SU-DHL-6 (cell line): ENCODE results near the gene FBXO31.

Source experiments
- H2AFZ ChIP-seq: fragments of 200-600 bp; sonication (generic); 2 replicates; pipeline ENCODE4 v1.6.1; 2014; ENCODE audit warnings: low read depth, mild to moderate bottlenecking, moderate library complexity, mixed read lengths, antibody characterized with exemption, low read length; ENCODE audit not compliant: severe bottlenecking
- H3F3A ChIP-seq: fragments of 200-600 bp; shearing (Covaris generic); 2 replicates; pipeline ENCODE4 v1.6.0; 2016; ENCODE audit warnings: antibody characterized with exemption, mild to moderate bottlenecking; ENCODE audit not compliant: insufficient read depth
- H3K27ac ChIP-seq: fragments of 200-600 bp; sonication (generic); 2 replicates; pipeline ENCODE4 v1.5.1; 2016; ENCODE audit warnings: low read depth, mild to moderate bottlenecking, low read length, moderate library complexity, mixed read lengths
- H3K27me3 ChIP-seq: fragments of 200-600 bp; sonication (generic), shearing (Covaris generic); 2 replicates; pipeline ENCODE4 v1.6.0; 2014; ENCODE audit warnings: mild to moderate bottlenecking, low read length
- H3K36me3 ChIP-seq: fragments of 200-600 bp; sonication (generic); 2 replicates; pipeline ENCODE4 v1.6.1; 2014; ENCODE audit warnings: mild to moderate bottlenecking, low read length, mixed read lengths
- H3K4me2 ChIP-seq: fragments of 300-600, 200-600 bp; shearing (Covaris generic), sonication (generic); 2 replicates; pipeline ENCODE4 v1.6.0; 2014; ENCODE audit warnings: low read length, low read depth, mild to moderate bottlenecking; ENCODE audit not compliant: poor library complexity, severe bottlenecking
- H3K4me3 ChIP-seq: fragments of 200-600 bp; sonication (generic); 2 replicates; pipeline ENCODE4 v1.5.1; 2014; ENCODE audit warnings: antibody characterized with exemption, low read length, mild to moderate bottlenecking, mixed read lengths; ENCODE audit not compliant: insufficient read depth, poor library complexity, severe bottlenecking
- H3K79me2 ChIP-seq: fragments of 200-600 bp; sonication (generic); 2 replicates; pipeline ENCODE4 v1.6.1; 2014; ENCODE audit warnings: mild to moderate bottlenecking, low read length, moderate library complexity; ENCODE audit not compliant: insufficient read depth
- H3K9ac ChIP-seq: fragments of 200-600 bp; sonication (generic); 2 replicates; pipeline ENCODE4 v1.7.0; 2014; ENCODE audit warnings: mild to moderate bottlenecking, low read length
- H3K9me2 ChIP-seq: fragments of 200-600 bp; sonication (generic); replicated peaks from 2 replicates; pipeline ENCODE4 v1.6.1; 2014; ENCODE audit warnings: low read length; ENCODE audit not compliant: insufficient read depth
- H3K9me3 ChIP-seq: fragments of 200-600 bp; sonication (generic); 2 replicates; pipeline ENCODE4 v1.6.1; 2014; ENCODE audit warnings: low read length, mixed read lengths; ENCODE audit not compliant: insufficient read depth
- H4K20me1 ChIP-seq: fragments of 200-600 bp; sonication (generic); 2 replicates; pipeline ENCODE4 v1.6.1; 2014; ENCODE audit warnings: low read depth, mild to moderate bottlenecking, antibody characterized with exemption, low read length, moderate library complexity, mixed read lengths
- CTCF ChIP-seq: fragments of 200-600 bp; sonication (generic); IDR thresholded peaks from one replicate; pipeline ENCODE4 v1.5.1; 2017; ENCODE audit warnings: antibody characterized with exemption, mild to moderate bottlenecking, low read length, moderate library complexity; ENCODE audit not compliant: insufficient read depth, poor library complexity, severe bottlenecking
- EZH2phosphoT487 ChIP-seq: fragments of 200-600 bp; sonication (generic), shearing (Covaris generic); conservative IDR thresholded peaks from 2 replicates; pipeline ENCODE4 v1.6.1; 2018; ENCODE audit warnings: mild to moderate bottlenecking, antibody characterized with exemption, low read length, moderate library complexity, mixed read lengths

FBXO31 gene

GRCh38 chr16:87426423-87427215, 43.0 kb upstream of the FBXO31 start:
- Histone ChIP-seq H3K4me2 (no peak overlapping the region), H3K4me3 (no peak overlapping the region), H3K36me3 (no peaks in the 10 kb centered on the region), H2AFZ (no peak overlapping the region), H4K20me1 (no peaks in the 10 kb centered on the region), H3F3A (no peaks in the 10 kb centered on the region), H3K9me2 (no peaks in the 10 kb centered on the region), H3K79me2 (no peaks in the 10 kb centered on the region), H3K9me3 (no peaks in the 10 kb centered on the region), H3K27me3 (no peaks in the 10 kb centered on the region), H3K9ac (no peak overlapping the region), H3K27ac (no peak overlapping the region)
- no peak for TF ChIP-seq CTCF
- TF ChIP-seq EZH2phosphoT487: no peak

GRCh38 chr16:87425941-87426340, 42.4 kb upstream of the FBXO31 start:
- H3K9me2 ChIP-seq: no peaks in the 10 kb centered on the region
- no peaks in the 10 kb centered on the region for H3K79me2 ChIP-seq
- H3F3A ChIP-seq: no peaks in the 10 kb centered on the region
- no peak overlapping the region for H3K4me2 ChIP-seq
- H3K27ac ChIP-seq: no peak overlapping the region
- H4K20me1 ChIP-seq: no peaks in the 10 kb centered on the region
- TF ChIP-seq EZH2phosphoT487 (no peak), CTCF (no peak)
- H3K27me3 ChIP-seq: no peaks in the 10 kb centered on the region
- no peaks in the 10 kb centered on the region for H3K36me3 ChIP-seq
- H3K9me3 ChIP-seq: no peaks in the 10 kb centered on the region
- H3K9ac ChIP-seq: no peak overlapping the region
- H3K4me3 ChIP-seq: no peak overlapping the region
- no peak overlapping the region for H2AFZ ChIP-seq

GRCh38 chr16:87424266-87424665, 40.7 kb upstream of the FBXO31 start:
- Histone ChIP-seq H3K9me3 (no peaks in the 10 kb centered on the region), H3F3A (no peaks in the 10 kb centered on the region), H3K9me2 (no peaks in the 10 kb centered on the region), H4K20me1 (no peaks in the 10 kb centered on the region), H3K27me3 (no peaks in the 10 kb centered on the region), H3K79me2 (no peaks in the 10 kb centered on the region), H3K9ac (no peak overlapping the region), H3K36me3 (no peaks in the 10 kb centered on the region), H3K4me3 (no peak overlapping the region), H3K27ac (no peak overlapping the region), H3K4me2 (no peak overlapping the region), H2AFZ (no peak overlapping the region)
- no peak for TF ChIP-seq CTCF
- no peak for TF ChIP-seq EZH2phosphoT487
